A549 (cell line): Measurements from ENCODE around the gene BBIP1.

Source experiments
- ELK1 ChIP-seq: fragments of 150-350 bp; IDR thresholded peaks from 2 replicates; pipeline ENCODE4 v1.6.1; 2014; ENCODE audit warnings: low read depth, mild to moderate bottlenecking, low read length
- EP300 ChIP-seq, 2 experiments: fragments of >200 bp; sonication (Bioruptor Twin); formaldehyde crosslinking; IDR thresholded peaks; 2 replicates in 1 of 2; 3 replicates in 1 of 2; pipeline ENCODE4 v1.6.1; 2016 to 2017
- KDM5A ChIP-seq: fragments of 200-600 bp; sonication (generic); IDR thresholded peaks from 2 replicates; pipeline ENCODE4 v1.6.1; 2016; ENCODE audit warnings: antibody characterized with exemption, mild to moderate bottlenecking
- MAZ ChIP-seq: fragments of 150-350 bp; IDR thresholded peaks from 2 replicates; pipeline ENCODE4 v1.6.1; 2014; ENCODE audit warnings: antibody characterized with exemption, low read depth, low read length, borderline replicate concordance
- NFE2L2 ChIP-seq: fragments of 150-350 bp; conservative IDR thresholded peaks from 2 replicates; pipeline ENCODE4 v1.6.1; 2014; ENCODE audit warnings: low read length
- PHF8 ChIP-seq: fragments of 200-600 bp; sonication (generic); IDR thresholded peaks from 2 replicates; pipeline ENCODE4 v1.6.1; 2016; ENCODE audit warnings: low read depth, mild to moderate bottlenecking, antibody characterized with exemption, moderate library complexity, borderline replicate concordance
- POLR2A ChIP-seq: IDR thresholded peaks from 2 replicates; pipeline ENCODE4 v1.6.1; 2012; ENCODE audit warnings: mild to moderate bottlenecking, low read length
- RCOR1 ChIP-seq: fragments of 150-350 bp; IDR thresholded peaks from 2 replicates; pipeline ENCODE4 v1.6.1; 2014; ENCODE audit warnings: antibody characterized with exemption, low read length, low read depth
- SMC3 ChIP-seq: fragments of >200 bp; sonication (Bioruptor Twin); formaldehyde crosslinking; IDR thresholded peaks from 3 replicates; pipeline ENCODE4 v1.6.1; 2018; ENCODE audit warnings: inconsistent platforms
- ZNF302 ChIP-seq: fragments of 250-450 bp; sonication (Bioruptor Pico); IDR thresholded peaks from 2 replicates; pipeline ENCODE4 v1.9.0; 2021; ENCODE audit warnings: inconsistent platforms, mild to moderate bottlenecking, moderate library complexity
- ZSCAN20 ChIP-seq: fragments of 250-450 bp; sonication (Bioruptor Pico); IDR thresholded peaks from 2 replicates; pipeline ENCODE4 v1.8.0; 2022; ENCODE audit warnings: mild to moderate bottlenecking, moderate library complexity
- TF ChIP-seq, protein P1 (sequence below): fragments of 200-600 bp; sonication (generic); IDR thresholded peaks from 2 replicates; pipeline ENCODE4 v1.6.1; 2016; ENCODE audit warnings: antibody characterized with exemption, mild to moderate bottlenecking, moderate library complexity
- TF ChIP-seq, protein P2 (sequence below): fragments of >200 bp; sonication (Bioruptor Twin); formaldehyde crosslinking; IDR thresholded peaks from 3 replicates; pipeline ENCODE4 v1.5.1; 2016

DNA sequence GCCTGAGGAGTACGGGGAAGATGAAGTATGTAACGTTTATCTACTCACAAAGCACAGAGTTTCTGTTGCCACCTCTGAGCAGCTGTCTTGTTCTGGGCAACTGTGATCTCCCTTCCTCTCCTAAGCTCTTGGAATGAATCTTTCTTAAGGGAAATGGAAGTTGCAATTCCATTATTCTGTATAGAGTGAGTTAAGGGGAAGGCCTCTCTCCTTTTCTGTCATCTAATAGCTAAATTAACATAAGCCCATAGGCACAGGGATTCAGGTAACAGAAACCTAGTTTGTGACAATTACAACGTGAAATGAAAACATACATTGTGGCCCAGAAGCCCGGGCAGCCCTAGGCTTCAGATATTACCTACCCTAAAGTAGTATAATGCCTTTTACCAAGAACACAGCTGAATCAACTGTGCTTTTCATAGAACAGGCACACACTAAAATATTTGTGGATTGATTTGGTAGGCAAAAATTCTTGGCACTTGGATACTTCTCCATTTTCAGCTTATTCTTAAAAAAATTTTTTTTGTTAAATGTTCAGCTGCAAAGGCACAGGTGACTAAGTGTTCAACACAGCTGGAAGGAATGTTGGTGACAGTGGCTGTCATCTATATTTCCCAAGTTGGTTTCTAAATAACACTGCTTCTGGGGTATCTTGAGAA is 51.0 kb downstream of the BBIP1 start:
- no peak for TF ChIP-seq POLR2A
- TF ChIP-seq PHF8, result no peak
- TF ChIP-seq SMC3, result no peak
- TF ChIP-seq ELK1, result no peak
- TF ChIP-seq ZSCAN20, result no peak
- no peak for TF ChIP-seq MAZ
- TF ChIP-seq, protein P1, sequence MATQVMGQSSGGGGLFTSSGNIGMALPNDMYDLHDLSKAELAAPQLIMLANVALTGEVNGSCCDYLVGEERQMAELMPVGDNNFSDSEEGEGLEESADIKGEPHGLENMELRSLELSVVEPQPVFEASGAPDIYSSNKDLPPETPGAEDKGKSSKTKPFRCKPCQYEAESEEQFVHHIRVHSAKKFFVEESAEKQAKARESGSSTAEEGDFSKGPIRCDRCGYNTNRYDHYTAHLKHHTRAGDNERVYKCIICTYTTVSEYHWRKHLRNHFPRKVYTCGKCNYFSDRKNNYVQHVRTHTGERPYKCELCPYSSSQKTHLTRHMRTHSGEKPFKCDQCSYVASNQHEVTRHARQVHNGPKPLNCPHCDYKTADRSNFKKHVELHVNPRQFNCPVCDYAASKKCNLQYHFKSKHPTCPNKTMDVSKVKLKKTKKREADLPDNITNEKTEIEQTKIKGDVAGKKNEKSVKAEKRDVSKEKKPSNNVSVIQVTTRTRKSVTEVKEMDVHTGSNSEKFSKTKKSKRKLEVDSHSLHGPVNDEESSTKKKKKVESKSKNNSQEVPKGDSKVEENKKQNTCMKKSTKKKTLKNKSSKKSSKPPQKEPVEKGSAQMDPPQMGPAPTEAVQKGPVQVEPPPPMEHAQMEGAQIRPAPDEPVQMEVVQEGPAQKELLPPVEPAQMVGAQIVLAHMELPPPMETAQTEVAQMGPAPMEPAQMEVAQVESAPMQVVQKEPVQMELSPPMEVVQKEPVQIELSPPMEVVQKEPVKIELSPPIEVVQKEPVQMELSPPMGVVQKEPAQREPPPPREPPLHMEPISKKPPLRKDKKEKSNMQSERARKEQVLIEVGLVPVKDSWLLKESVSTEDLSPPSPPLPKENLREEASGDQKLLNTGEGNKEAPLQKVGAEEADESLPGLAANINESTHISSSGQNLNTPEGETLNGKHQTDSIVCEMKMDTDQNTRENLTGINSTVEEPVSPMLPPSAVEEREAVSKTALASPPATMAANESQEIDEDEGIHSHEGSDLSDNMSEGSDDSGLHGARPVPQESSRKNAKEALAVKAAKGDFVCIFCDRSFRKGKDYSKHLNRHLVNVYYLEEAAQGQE, result no peak
- no peak for TF ChIP-seq NFE2L2
- no peak for TF ChIP-seq KDM5A
- TF ChIP-seq, protein P2, sequence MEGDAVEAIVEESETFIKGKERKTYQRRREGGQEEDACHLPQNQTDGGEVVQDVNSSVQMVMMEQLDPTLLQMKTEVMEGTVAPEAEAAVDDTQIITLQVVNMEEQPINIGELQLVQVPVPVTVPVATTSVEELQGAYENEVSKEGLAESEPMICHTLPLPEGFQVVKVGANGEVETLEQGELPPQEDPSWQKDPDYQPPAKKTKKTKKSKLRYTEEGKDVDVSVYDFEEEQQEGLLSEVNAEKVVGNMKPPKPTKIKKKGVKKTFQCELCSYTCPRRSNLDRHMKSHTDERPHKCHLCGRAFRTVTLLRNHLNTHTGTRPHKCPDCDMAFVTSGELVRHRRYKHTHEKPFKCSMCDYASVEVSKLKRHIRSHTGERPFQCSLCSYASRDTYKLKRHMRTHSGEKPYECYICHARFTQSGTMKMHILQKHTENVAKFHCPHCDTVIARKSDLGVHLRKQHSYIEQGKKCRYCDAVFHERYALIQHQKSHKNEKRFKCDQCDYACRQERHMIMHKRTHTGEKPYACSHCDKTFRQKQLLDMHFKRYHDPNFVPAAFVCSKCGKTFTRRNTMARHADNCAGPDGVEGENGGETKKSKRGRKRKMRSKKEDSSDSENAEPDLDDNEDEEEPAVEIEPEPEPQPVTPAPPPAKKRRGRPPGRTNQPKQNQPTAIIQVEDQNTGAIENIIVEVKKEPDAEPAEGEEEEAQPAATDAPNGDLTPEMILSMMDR, result no peak
- TF ChIP-seq EP300 (IDR thresholded peaks at IDR 0.05), result no peak
- TF ChIP-seq ZNF302 (CRISPR knock-in tag), result no peak
- TF ChIP-seq RCOR1, result no peak
